Loucy (cell line): Measurements from ENCODE around the gene MAD2L1BP.

Source experiments
- EZH2phosphoT487 ChIP-seq: fragments of 200-600 bp; IDR thresholded peaks from 2 replicates; pipeline ENCODE4 v1.6.1; 2018; ENCODE audit warnings: antibody characterized with exemption, mild to moderate bottlenecking, moderate library complexity, borderline replicate concordance
- TF ChIP-seq, protein P1 (sequence below): fragments of 200-600 bp; sonication (generic); conservative IDR thresholded peaks from 2 replicates; pipeline ENCODE4 v1.5.1; 2014; ENCODE audit warnings: mild to moderate bottlenecking, antibody characterized with exemption, low read length

GRCh38 chr6:43680308-43681200 lies 44.9 kb downstream of the MAD2L1BP start:
- TF ChIP-seq, protein P1, sequence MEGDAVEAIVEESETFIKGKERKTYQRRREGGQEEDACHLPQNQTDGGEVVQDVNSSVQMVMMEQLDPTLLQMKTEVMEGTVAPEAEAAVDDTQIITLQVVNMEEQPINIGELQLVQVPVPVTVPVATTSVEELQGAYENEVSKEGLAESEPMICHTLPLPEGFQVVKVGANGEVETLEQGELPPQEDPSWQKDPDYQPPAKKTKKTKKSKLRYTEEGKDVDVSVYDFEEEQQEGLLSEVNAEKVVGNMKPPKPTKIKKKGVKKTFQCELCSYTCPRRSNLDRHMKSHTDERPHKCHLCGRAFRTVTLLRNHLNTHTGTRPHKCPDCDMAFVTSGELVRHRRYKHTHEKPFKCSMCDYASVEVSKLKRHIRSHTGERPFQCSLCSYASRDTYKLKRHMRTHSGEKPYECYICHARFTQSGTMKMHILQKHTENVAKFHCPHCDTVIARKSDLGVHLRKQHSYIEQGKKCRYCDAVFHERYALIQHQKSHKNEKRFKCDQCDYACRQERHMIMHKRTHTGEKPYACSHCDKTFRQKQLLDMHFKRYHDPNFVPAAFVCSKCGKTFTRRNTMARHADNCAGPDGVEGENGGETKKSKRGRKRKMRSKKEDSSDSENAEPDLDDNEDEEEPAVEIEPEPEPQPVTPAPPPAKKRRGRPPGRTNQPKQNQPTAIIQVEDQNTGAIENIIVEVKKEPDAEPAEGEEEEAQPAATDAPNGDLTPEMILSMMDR: no peak
- no peak for TF ChIP-seq EZH2phosphoT487
